ENCODE results near the gene HOXA3. TPM values are rescaled to one million over a fixed set of nuclear protein-coding genes. Genes with fewer than 3 reads are reported as not detected.

HOXA3 gene
- polyA plus RNA-seq, 2 of the 4 experiments (the other 2 are of a cell fraction), result 3.3 to 8.7 TPM

GRCh38 chr7:27164045-27164366 lies 11.6 kb upstream of the HOXA3 start:
- ChIA-PET POLR2A (no interaction called here), CTCF (interaction anchor here (1.2 to 7.0 kb wide), 5 partner anchors 18 to 792 kb away, joined by 3 to 160 read pairs (median 4); partner anchors contain the start of genes HOXA5 and HOXA6)
- Histone ChIP-seq H3K4me1 (0 out of 3 replicates have a peak, but pooled peaks cover 3% of the 10 kb centered on the region), H3K4me3 (no peak overlapping the region), H3K27ac (no peak overlapping the region), H3K4me2 (no peak overlapping the region), H3K9me3 (no peaks in the 10 kb centered on the region)
- TF ChIP-seq FOSB (CRISPR knock-in tag; IDR thresholded peaks at IDR 0.05) (no peak), RNF2 (IDR thresholded peaks at IDR 0.05; ENCODE audit: borderline replicate concordance, low read depth) (no peak), JUN (IDR thresholded peaks at IDR 0.05) (no peak), MAZ (IDR thresholded peaks at IDR 0.05; ENCODE audit: borderline replicate concordance, low read depth, low read length) (no peak), TP53 (CRISPR knock-in tag; IDR thresholded peaks at IDR 0.05) (no peak), NR3C1 (IDR thresholded peaks at IDR 0.05) (no peak), EP300 (IDR thresholded peaks at IDR 0.05) (no peak), EHMT2 (IDR thresholded peaks at IDR 0.05; ENCODE audit: low read depth) (no peak), SREBF2 (IDR thresholded peaks at IDR 0.05) (no peak), ZNF302 (CRISPR knock-in tag; IDR thresholded peaks at IDR 0.05) (no peak), PHF8 (IDR thresholded peaks at IDR 0.05; ENCODE audit: borderline replicate concordance, low read depth) (no peak), E2F6 (IDR thresholded peaks at IDR 0.05; ENCODE audit: borderline replicate concordance, low read depth) (no peak), ATOH8 (CRISPR knock-in tag; IDR thresholded peaks at IDR 0.05; ENCODE audit: low read depth) (no peak), RCOR1 (IDR thresholded peaks at IDR 0.05; ENCODE audit: low read depth, low read length) (no peak)
- TF ChIP-seq, protein P1, sequence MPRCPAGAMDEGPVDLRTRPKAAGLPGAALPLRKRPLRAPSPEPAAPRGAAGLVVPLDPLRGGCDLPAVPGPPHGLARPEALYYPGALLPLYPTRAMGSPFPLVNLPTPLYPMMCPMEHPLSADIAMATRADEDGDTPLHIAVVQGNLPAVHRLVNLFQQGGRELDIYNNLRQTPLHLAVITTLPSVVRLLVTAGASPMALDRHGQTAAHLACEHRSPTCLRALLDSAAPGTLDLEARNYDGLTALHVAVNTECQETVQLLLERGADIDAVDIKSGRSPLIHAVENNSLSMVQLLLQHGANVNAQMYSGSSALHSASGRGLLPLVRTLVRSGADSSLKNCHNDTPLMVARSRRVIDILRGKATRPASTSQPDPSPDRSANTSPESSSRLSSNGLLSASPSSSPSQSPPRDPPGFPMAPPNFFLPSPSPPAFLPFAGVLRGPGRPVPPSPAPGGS (IDR thresholded peaks at IDR 0.05), result no peak
- 92% methylated on average over 12 of the region's 12 CpGs for WGBS (ENCODE audit: missing lambda C conversion rate)
- FAIRE-seq (no peak), ATAC-seq (no peak), DNase-seq (ENCODE audit: low read depth in 1 of 2, low spot score in 1 of 2) (no peak)

- Histone ChIP-seq H3K4me2 (no peak overlapping the region), H3K27ac (no peak overlapping the region), H3K4me1 (0 out of 3 replicates have a peak, but pooled peaks cover 3% of the 10 kb centered on the region), H3K9me3 (no peaks in the 10 kb centered on the region), H3K4me3 (no peak overlapping the region)
- no peak for ATAC-seq
- 93% methylated on average over 24 of the region's 24 CpGs for WGBS (ENCODE audit: missing lambda C conversion rate)
- no peak for FAIRE-seq
- TF ChIP-seq E2F6 (IDR thresholded peaks at IDR 0.05; ENCODE audit: borderline replicate concordance, low read depth), result no peak
- ChIA-PET CTCF (interaction anchor here (0.5 to 7.0 kb wide), 12 partner anchors 9 to 1271 kb away, joined by 3 to 160 read pairs (median 4); partner anchors contain the start of genes HOXA10, HOXA5 and HOXA6), POLR2A (no interaction called here)
- DNase-seq (ENCODE audit: low read depth in 1 of 2, low spot score in 1 of 2), result no peak
Measured at GRCh38 chr7:27163288-27164044, 11.1 kb upstream of the HOXA3 start.

- ChIA-PET POLR2A (no interaction called here), CTCF (interaction anchor here (0.5 to 7.0 kb wide), 14 partner anchors 9 to 1270 kb away, joined by 3 to 160 read pairs (median 4); partner anchors contain the start of genes HOXA10, HOXA5 and HOXA6)
- no peak for DNase-seq (ENCODE audit: low read depth in 1 of 2, low spot score in 1 of 2)
- H3K27ac ChIP-seq, result no peak overlapping the region
- WGBS (ENCODE audit: missing lambda C conversion rate), result 82% methylated on average over 7 of the region's 7 CpGs
- H3K4me3 ChIP-seq, result no peak overlapping the region
- ATAC-seq, result no peak
- no peaks in the 10 kb centered on the region for H3K9me3 ChIP-seq
- H3K4me1 ChIP-seq, result 0 out of 3 replicates have a peak, but pooled peaks cover 3% of the 10 kb centered on the region
- FAIRE-seq, result no peak
- no peak for TF ChIP-seq MYC (IDR thresholded peaks at IDR 0.05; ENCODE audit: borderline replicate concordance, low read length)
- no peak for TF ChIP-seq HOXA7 (CRISPR knock-in tag; IDR thresholded peaks at IDR 0.05)
- TF ChIP-seq JUN (IDR thresholded peaks at IDR 0.05), result no peak
- H3K4me2 ChIP-seq, result no peak overlapping the region
Measured at GRCh38 chr7:27162561-27163287, 10.3 kb upstream of the HOXA3 start.
